Neural cell (in vitro differentiated cells): ENCODE results near the gene TK2. TPM values are rescaled to one million over a fixed set of nuclear protein-coding genes. Genes with fewer than 3 reads are reported as not detected.

ENCODE experiments used
- H2AFZ ChIP-seq: fragments of 200-600, 300-800 bp; sonication (generic), shearing (Covaris generic); 2 replicates; pipeline ENCODE4 v1.6.0; 2014; ENCODE audit warnings: low read depth, mild to moderate bottlenecking, antibody characterized with exemption, low read length, moderate library complexity
- H3F3A ChIP-seq: fragments of 200-600 bp; shearing (Covaris generic); 2 replicates; pipeline ENCODE4 v1.6.1; 2016; ENCODE audit warnings: mild to moderate bottlenecking, moderate library complexity, mixed read lengths, antibody characterized with exemption, low read length; ENCODE audit not compliant: insufficient read depth, poor library complexity, severe bottlenecking
- H3K27ac ChIP-seq: fragments of 200-600, 300-800 bp; sonication (generic), shearing (Covaris generic); 2 replicates; pipeline ENCODE4 v1.5.1; 2014; ENCODE audit warnings: mild to moderate bottlenecking, low read length, moderate library complexity
- H3K27me3 ChIP-seq: fragments of 300-800, 200-600 bp; sonication (generic), shearing (Covaris generic); 2 replicates; pipeline ENCODE4 v1.6.0; 2014; ENCODE audit warnings: mild to moderate bottlenecking, low read depth, low read length, moderate library complexity; ENCODE audit not compliant: insufficient read depth
- H3K36me3 ChIP-seq: fragments of 300-800, 200-600 bp; sonication (generic), shearing (Covaris generic); 2 replicates; pipeline ENCODE4 v1.5.1; 2014; ENCODE audit warnings: mild to moderate bottlenecking, antibody characterized with exemption, low read length, moderate library complexity; ENCODE audit not compliant: insufficient read depth
- H3K4me2 ChIP-seq: fragments of 300-800, 200-600 bp; sonication (generic), shearing (Covaris generic); 2 replicates; pipeline ENCODE4 v1.6.0; 2014; ENCODE audit warnings: mild to moderate bottlenecking, low read length
- H3K4me3 ChIP-seq: fragments of 300-800, 200-600 bp; sonication (generic), shearing (Covaris generic); 2 replicates; pipeline ENCODE4 v1.5.1; 2014; ENCODE audit warnings: mild to moderate bottlenecking, low read length, moderate library complexity
- H3K79me2 ChIP-seq: fragments of 200-600 bp; shearing (Covaris generic); replicated peaks from 2 replicates; pipeline ENCODE4 v1.6.0; 2014; ENCODE audit warnings: mild to moderate bottlenecking, low read length, moderate library complexity; ENCODE audit not compliant: insufficient read depth
- H3K9ac ChIP-seq: fragments of 300-800, 200-600 bp; sonication (generic), shearing (Covaris generic); 2 replicates; pipeline ENCODE4 v1.6.1; 2016; ENCODE audit warnings: mild to moderate bottlenecking, low read length, mixed read lengths
- H3K9me2 ChIP-seq: fragments of 200-600 bp; shearing (Covaris generic); 2 replicates; pipeline ENCODE4 v1.6.1; 2016; ENCODE audit warnings: mild to moderate bottlenecking, low read length, mixed read lengths; ENCODE audit not compliant: insufficient read depth
- H3K9me3 ChIP-seq: fragments of 200-600, 300-800 bp; sonication (generic), shearing (Covaris generic); 2 replicates; pipeline ENCODE4 v1.6.1; 2016; ENCODE audit warnings: mild to moderate bottlenecking, mixed run types, low read length, moderate library complexity, mixed read lengths
- H4K20me1 ChIP-seq: fragments of 200-600 bp; shearing (Covaris generic); 2 replicates; pipeline ENCODE4 v1.6.1; 2016; ENCODE audit warnings: mild to moderate bottlenecking, mixed run types; ENCODE audit not compliant: insufficient read depth
- CTCF ChIP-seq: fragments of 450-650 bp; IDR thresholded peaks from 2 replicates; pipeline ENCODE4 v1.5.1; 2014; ENCODE audit warnings: antibody characterized with exemption, mild to moderate bottlenecking, moderate library complexity; ENCODE audit not compliant: poor library complexity, severe bottlenecking
- EP300 ChIP-seq: fragments of 450-650 bp; conservative IDR thresholded peaks from 2 replicates; pipeline ENCODE4 v1.6.1; 2014; ENCODE audit warnings: antibody characterized with exemption, mild to moderate bottlenecking, moderate library complexity; ENCODE audit not compliant: poor library complexity, severe bottlenecking
- EZH2 ChIP-seq: fragments of 200-600, 300-800 bp; shearing (Covaris generic), sonication (generic); IDR thresholded peaks from 2 replicates; pipeline ENCODE4 v1.6.1; 2014; ENCODE audit warnings: antibody characterized with exemption, low read length, borderline replicate concordance, mild to moderate bottlenecking; ENCODE audit not compliant: insufficient read depth, poor library complexity, severe bottlenecking
- MXI1 ChIP-seq: fragments of 450-650 bp; conservative IDR thresholded peaks from 2 replicates; pipeline ENCODE4 v1.6.1; 2014; ENCODE audit warnings: antibody characterized with exemption, mild to moderate bottlenecking; ENCODE audit not compliant: poor library complexity, severe bottlenecking
- POLR2AphosphoS5 ChIP-seq: IDR thresholded peaks from 2 replicates; pipeline ENCODE4 v1.6.1; 2012
- RAD21 ChIP-seq: fragments of 450-650 bp; conservative IDR thresholded peaks from 2 replicates; pipeline ENCODE4 v1.6.1; 2014; ENCODE audit warnings: antibody characterized with exemption, mild to moderate bottlenecking, moderate library complexity
- SMC3 ChIP-seq: fragments of 450-650 bp; conservative IDR thresholded peaks from 2 replicates; pipeline ENCODE4 v1.6.1; 2014; ENCODE audit warnings: antibody characterized with exemption, mild to moderate bottlenecking, moderate library complexity; ENCODE audit not compliant: poor library complexity
- TAF1 ChIP-seq: IDR thresholded peaks from 2 replicates; pipeline ENCODE4 v1.6.1; 2012; ENCODE audit warnings: low read depth
- polyA plus RNA-seq: library from polyadenylated mRNA; depleted of rRNA; stranded (reverse); fragments of >200 nt; gene quantifications from 2 replicates; pipeline ENCODE4 v1.2.3, GENCODE V29; 2014
- TF ChIP-seq, protein P1 (sequence below): IDR thresholded peaks from 2 replicates; pipeline ENCODE4 v1.6.1; 2012; ENCODE audit warnings: borderline replicate concordance

Gene TK2
- polyA plus RNA-seq, 1 donor from 2014 or later = 15.9 TPM

DNA sequence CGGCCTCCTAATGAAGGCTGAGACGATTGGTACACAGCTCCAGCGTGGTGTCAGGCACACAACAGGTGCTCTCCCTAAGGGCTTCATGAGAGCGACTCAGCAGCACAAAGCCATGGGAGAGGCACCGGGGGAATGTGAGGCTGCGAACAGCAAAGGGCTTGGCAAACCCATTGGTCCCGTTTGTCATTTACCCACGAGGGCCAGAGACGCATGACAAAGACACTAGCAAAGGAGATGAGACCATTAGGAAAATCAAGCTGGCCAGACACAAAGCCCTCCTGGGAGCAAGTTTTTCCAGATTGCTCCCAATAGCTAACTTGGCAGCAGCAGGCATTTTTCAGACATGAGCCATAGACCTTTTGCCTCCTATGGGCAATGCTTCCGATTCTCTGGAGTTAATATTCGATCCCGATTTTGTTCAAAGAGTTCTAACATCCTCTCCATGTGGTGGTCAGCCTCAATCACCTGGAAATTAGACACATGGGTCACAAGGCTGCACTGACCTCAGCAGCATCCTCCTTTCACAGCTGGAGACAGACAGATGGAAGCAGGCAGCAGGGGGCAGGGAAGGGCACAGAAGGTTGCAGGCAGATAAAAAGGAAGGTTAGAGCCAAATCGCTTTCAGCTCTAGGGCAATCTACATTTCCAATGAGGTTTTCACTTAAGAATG is 38.2 kb downstream of the TK2 start:
- Histone ChIP-seq H3K36me3 (no peaks in the 10 kb centered on the region), H2AFZ (no peak overlapping the region), H3K4me2 (no peak overlapping the region), H3K9me3 (no peaks in the 10 kb centered on the region), H4K20me1 (no peaks in the 10 kb centered on the region), H3K9ac (no peak overlapping the region), H3K4me3 (no peak overlapping the region), H3K79me2 (no peaks in the 10 kb centered on the region), H3K27me3 (no peaks in the 10 kb centered on the region), H3F3A (no peaks in the 10 kb centered on the region), H3K9me2 (no peaks in the 10 kb centered on the region), H3K27ac (no peak overlapping the region)
- TF ChIP-seq CTCF (no peak), EP300 (no peak), TAF1 (no peak), RAD21 (no peak), EZH2 (no peak), MXI1 (no peak), POLR2AphosphoS5 (no peak), SMC3 (no peak)
- TF ChIP-seq, protein P1, sequence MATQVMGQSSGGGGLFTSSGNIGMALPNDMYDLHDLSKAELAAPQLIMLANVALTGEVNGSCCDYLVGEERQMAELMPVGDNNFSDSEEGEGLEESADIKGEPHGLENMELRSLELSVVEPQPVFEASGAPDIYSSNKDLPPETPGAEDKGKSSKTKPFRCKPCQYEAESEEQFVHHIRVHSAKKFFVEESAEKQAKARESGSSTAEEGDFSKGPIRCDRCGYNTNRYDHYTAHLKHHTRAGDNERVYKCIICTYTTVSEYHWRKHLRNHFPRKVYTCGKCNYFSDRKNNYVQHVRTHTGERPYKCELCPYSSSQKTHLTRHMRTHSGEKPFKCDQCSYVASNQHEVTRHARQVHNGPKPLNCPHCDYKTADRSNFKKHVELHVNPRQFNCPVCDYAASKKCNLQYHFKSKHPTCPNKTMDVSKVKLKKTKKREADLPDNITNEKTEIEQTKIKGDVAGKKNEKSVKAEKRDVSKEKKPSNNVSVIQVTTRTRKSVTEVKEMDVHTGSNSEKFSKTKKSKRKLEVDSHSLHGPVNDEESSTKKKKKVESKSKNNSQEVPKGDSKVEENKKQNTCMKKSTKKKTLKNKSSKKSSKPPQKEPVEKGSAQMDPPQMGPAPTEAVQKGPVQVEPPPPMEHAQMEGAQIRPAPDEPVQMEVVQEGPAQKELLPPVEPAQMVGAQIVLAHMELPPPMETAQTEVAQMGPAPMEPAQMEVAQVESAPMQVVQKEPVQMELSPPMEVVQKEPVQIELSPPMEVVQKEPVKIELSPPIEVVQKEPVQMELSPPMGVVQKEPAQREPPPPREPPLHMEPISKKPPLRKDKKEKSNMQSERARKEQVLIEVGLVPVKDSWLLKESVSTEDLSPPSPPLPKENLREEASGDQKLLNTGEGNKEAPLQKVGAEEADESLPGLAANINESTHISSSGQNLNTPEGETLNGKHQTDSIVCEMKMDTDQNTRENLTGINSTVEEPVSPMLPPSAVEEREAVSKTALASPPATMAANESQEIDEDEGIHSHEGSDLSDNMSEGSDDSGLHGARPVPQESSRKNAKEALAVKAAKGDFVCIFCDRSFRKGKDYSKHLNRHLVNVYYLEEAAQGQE = no peak

DNA sequence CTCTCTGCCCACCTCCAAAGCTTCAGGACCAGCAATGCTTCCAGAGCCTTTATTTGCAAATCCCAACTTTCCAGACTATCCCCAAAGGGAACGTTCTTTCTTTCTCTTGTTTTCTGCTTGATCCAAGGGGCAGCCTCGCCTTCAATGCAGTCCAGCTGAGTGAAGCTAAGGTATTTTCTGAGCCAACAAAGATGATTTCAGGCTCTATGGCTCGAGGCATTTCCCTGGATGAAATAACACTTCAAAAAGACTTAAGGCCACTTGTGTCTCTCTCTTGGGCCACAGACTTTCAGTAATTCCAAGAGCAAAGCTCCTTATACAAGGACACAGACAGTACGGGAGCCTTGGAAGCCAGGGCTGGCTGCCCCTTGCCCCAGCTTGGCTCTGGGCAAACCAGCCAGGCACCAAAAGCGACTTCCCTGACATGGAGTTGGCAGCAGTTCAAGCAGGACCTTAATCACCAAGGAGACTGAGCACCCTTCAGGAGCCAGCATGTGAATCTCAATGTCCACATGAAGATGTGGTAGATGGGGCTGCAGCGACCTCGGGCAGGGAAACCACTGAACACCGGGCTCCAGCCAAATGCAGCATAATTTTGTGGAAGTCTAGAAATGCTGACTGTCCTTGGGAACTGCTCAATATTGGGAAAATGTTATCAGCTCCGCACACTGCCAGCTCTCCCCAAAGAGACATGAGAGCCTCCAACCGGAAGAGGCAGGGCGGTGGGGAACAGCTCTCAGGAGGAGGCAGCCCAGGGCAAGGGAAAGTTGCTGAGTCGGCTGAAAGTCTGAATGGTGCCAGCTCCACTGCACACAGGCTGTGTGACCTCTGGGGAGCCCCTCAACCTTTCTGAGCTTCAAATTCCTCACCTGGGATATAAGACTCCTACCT is 39.0 kb downstream of the TK2 start:
- Histone ChIP-seq H3K4me2 (no peak overlapping the region), H3K9me3 (no peaks in the 10 kb centered on the region), H3K27ac (no peak overlapping the region), H3K4me3 (no peak overlapping the region), H2AFZ (no peak overlapping the region), H3K79me2 (no peaks in the 10 kb centered on the region), H3K36me3 (no peaks in the 10 kb centered on the region), H4K20me1 (no peaks in the 10 kb centered on the region), H3F3A (no peaks in the 10 kb centered on the region), H3K9ac (no peak overlapping the region), H3K27me3 (no peaks in the 10 kb centered on the region), H3K9me2 (no peaks in the 10 kb centered on the region)
- TF ChIP-seq POLR2AphosphoS5 (no peak), CTCF (no peak), MXI1 (no peak), SMC3 (no peak), RAD21 (no peak), EP300 (no peak), TAF1 (no peak), EZH2 (no peak)
- TF ChIP-seq, protein P1 = no peak
